IPS DF 4.7 (cell line): ENCODE measurements around the gene SERAC1.

Experiments used
- DNase-seq: peaks from one replicate; pipeline ENCODE4 v3.0.0-alpha.2; 2013; ENCODE audit warnings: low spot score; ENCODE audit errors: extremely low read depth

Gene SERAC1

GRCh38 chr6:158060455-158061360, 107.4 kb downstream of the SERAC1 start:
- no peak for DNase-seq
